ENCODE results near the gene MGRN1.
A peak's percentile ranks its signal among the peaks of the same experiment; 100 is the strongest.

The MGRN1 gene

DNA sequence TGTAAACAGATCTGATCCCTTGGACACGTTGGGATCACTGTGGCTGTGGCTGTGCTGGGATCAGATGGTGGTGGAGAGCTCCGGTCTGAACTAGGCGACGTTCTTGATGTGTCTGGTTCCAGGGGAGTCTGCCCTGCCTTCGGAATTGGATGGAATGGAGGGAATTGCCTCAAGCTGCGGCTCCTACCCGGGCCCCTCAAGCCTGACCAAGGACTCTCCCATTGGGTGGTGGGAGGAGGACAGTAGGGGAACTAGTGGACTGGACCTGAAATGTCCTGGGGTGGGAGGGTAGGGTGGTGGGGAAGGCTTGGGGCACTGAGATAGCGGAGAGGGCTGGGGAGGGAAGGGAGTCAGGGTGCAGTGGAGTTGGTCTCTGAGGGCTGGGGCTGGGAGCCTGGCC is 6.7 kb upstream of the MGRN1 start:
- TF ChIP-seq, protein P1, sequence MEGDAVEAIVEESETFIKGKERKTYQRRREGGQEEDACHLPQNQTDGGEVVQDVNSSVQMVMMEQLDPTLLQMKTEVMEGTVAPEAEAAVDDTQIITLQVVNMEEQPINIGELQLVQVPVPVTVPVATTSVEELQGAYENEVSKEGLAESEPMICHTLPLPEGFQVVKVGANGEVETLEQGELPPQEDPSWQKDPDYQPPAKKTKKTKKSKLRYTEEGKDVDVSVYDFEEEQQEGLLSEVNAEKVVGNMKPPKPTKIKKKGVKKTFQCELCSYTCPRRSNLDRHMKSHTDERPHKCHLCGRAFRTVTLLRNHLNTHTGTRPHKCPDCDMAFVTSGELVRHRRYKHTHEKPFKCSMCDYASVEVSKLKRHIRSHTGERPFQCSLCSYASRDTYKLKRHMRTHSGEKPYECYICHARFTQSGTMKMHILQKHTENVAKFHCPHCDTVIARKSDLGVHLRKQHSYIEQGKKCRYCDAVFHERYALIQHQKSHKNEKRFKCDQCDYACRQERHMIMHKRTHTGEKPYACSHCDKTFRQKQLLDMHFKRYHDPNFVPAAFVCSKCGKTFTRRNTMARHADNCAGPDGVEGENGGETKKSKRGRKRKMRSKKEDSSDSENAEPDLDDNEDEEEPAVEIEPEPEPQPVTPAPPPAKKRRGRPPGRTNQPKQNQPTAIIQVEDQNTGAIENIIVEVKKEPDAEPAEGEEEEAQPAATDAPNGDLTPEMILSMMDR (IDR thresholded peaks at IDR 0.05; ENCODE audit: extremely low read depth, missing control alignments): no peak
- DNase-seq (ENCODE audit: low spot score): no peak

DNA sequence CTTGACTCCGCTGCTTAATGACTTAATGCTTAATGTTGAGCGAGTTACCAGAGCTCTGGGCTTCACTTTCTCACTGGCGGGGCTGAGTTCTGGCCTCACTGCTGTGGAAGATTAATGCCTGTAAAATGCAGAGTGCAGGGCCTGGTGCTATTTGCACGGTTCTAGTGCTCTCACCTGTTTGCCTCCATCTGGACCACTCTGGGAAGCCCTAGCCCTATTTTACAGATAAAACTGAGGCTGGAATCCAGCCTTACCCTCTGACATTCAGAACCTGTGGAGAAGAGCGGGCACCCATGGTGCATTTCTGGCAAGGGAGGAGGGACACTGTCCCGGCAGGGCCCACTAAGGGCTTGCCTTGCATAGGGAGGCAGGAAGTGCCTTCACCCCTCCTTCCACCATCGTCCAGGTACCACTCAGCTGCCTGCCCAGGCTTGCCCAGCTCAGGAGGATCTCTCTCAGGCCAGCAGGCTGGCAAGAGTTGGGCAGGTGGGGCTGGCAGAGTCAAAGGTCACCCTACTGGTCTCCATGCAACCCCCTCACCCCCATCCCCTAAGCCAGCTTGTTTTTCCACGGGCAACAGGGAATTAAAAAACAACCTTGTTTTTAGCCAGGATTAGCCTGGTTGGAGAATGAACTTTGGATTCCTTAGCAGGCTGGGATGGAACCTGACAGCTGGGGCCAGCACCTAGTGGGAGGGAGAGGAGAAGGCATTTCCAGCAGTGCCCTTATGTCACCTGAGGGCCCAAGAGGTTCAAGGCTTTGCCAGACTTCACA is 5.8 kb upstream of the MGRN1 start:
- DNase-seq (ENCODE audit: low spot score): no peak
- TF ChIP-seq, protein P1 (IDR thresholded peaks at IDR 0.05; ENCODE audit: extremely low read depth, missing control alignments): no peak

DNA sequence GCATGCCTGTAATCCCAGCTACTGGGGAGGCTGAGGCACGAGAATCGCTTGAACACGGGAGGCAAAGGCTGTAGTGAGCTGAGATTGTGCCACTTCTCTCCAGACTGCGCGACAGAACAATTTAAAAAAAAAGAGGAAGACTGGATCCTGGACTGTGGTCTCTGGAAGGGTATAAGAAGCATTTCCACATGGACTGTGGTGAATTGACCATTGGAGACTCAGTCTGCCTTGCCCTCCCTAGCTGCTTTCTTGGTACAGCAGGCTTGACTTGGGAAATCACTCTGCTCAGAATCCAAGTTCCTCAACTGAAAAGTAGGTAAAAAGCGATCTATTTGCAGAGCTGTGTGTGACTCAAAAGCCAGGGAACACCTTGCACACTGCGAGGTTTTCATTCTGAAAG is 1.0 kb upstream of the MGRN1 start:
- no peak for DNase-seq (ENCODE audit: low spot score)
- TF ChIP-seq, protein P1 (IDR thresholded peaks at IDR 0.05; ENCODE audit: extremely low read depth, missing control alignments): no peak

DNA sequence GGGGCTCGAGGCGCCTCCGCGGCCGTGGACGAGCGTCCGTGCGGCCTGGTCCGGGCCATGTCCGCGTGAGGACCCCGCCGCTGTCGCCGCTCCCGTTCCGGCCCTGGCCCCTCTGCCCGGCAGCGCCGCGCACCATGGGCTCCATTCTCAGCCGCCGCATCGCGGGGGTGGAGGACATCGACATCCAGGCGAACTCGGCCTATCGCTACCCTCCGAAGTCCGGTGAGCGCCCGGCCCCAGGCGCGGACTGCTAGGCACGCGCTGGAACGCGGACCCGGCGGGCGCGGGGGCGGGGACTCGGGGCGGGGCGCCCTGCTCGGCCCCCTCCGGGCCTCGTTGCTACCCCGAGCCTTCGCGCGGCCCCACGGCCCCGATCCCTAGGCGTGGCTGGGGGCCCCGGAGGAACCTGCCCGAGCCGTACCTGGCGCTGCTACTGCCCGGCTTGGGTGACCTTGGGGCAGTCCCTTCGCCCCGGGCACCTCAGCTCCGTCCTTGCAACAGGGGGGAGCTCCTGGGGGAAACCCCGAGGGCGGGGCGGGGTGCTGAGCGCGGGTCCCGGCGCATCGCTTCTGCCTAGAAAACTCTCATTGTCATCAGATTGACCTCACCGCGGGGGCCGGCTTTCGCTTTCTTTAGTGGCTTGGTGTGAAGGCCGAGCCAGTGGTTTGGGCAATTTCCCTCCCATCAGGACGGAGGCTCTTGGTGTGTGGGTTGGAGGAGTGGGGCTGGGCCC is 367 bp downstream of the MGRN1 start:
- DNase-seq (ENCODE audit: low spot score): peak; percentile 89
- TF ChIP-seq, protein P1 (IDR thresholded peaks at IDR 0.05; ENCODE audit: extremely low read depth, missing control alignments): no peak

DNA sequence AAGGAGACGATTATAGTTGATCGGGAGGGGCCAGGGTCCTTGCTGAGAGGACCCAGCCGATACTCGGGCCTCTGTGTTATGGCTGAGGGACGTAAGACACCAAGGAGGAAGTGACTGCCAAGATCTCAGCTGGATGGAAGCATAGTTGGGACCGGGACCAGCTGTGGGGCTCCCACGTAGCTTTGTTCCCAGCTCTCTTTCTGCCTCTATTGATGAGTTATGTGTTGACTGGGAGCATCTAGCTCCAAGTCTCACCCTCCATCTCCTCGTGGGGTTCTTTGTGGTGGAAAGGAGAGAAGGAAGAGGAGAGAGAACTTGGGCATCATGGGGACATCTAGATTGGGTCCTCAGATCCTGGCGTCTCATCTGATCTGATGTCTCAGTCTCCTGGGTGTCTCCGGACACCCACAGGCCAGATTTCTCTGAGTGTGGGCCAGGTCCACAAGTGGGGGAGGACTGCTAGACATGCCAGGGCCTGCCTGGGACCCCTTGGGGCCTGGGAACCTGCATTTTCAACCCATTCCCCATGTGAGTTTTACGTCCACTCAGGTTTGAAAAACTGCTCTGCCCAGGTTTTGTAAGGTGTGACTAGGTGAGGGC is 1.0 kb downstream of the MGRN1 start:
- DNase-seq (ENCODE audit: low spot score): no peak
- TF ChIP-seq, protein P1 (IDR thresholded peaks at IDR 0.05; ENCODE audit: extremely low read depth, missing control alignments): no peak

DNA sequence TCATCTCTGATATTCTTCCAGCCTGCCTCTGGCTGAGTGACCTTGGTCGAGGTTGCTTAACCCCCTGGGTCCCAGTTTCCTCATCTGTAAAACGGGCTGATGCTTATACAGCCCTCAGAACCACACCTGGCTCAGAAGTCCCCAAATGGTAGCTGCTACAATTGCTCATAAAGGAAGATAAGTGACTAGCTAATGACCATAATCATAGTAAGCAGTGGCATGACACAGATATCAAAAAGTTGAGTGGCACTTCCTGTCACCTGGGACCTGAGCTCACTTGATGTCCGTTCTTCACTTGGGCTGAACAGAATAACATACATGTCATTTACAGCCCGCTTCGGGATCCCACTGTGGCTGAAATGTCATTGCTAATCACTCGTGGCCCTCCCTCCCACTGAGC is 1.8 kb downstream of the MGRN1 start:
- TF ChIP-seq, protein P1 (IDR thresholded peaks at IDR 0.05; ENCODE audit: extremely low read depth, missing control alignments): no peak
- DNase-seq (ENCODE audit: low spot score): no peak

DNA sequence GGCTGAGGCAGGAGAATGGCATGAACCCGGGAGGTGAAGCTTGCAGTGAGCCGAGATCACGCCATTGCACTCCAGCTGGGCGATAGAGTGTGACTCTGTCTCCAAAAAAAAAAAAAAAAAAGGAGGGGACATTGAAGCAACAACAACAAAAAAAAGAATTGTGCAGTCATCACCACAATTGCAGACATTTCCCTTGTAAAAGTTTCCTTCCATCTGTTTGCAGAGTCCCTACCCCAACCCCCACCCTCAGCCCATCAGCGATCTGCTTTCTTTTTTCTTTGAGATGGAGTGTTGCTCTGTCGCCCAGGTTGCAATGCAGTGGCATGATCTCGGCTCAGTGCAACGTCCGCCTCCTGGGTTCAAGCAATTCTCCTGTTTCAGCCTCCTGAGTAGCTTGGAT is 3.7 kb downstream of the MGRN1 start:
- TF ChIP-seq, protein P1 (IDR thresholded peaks at IDR 0.05; ENCODE audit: extremely low read depth, missing control alignments): no peak
- DNase-seq (ENCODE audit: low spot score): no peak

Data from GM20000 (cell line).